HG02798 (cell line): ENCODE measurements around the gene MAD2L1.
"Not testable (repeated sequence)": the region's sequence is repeated elsewhere in the genome, so short reads cannot be mapped to it uniquely, and the experiment has no call there.

Source experiments
- ATAC-seq: cut with Tn5 transposase; IDR thresholded peaks from one replicate; pipeline ENCODE4 v1.9.1; 2021; ENCODE audit warnings: mild to moderate bottlenecking; ENCODE audit not compliant: unreplicated experiment, poor library complexity

The MAD2L1 gene

DNA sequence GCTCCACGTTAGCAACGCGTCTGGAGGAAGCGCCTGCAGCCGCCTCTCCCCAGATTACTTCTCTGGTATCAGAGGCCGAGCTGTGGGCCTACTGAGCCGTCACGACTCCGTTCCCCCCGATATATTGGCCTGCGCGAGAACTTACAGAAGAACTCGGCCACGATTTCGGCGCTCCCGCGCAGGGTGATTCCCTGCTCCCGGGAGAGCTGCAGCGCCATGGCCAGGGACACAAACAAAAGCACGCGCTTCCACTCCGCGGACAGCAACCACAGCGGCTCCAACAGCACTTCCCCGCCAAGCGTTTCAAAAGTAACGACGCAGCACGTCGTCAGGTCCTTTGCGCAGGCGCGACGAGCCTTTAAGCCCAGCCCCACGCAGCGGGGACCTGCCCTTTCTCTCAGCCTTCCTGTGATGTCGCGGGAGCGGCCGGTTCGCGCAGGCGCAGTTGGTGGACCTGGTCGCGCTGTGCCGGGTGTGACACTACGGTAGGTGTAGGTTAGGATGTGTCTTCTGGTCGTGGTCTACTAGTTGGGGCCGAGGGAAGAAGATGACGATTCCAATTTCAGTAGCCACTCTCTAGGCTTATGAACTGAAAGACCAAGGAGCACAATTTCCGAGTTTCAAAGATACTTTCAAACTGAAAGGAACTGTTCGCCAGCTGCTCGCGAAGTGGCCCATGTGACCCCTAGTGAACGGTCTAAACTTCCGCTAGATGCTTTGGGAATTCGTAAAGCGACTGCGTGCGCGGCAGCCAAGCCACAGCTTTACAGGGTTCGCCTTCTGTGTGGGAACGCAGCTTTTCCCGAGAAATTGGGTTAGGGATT lies at the start of gene MAD2L1:
MAD2L1 (minus strand) TSS at position 332 of the 824 bp plus-strand sequence; CDS start at position 218, 114 bp downstream.
- peak; percentile 90 for ATAC-seq

DNA sequence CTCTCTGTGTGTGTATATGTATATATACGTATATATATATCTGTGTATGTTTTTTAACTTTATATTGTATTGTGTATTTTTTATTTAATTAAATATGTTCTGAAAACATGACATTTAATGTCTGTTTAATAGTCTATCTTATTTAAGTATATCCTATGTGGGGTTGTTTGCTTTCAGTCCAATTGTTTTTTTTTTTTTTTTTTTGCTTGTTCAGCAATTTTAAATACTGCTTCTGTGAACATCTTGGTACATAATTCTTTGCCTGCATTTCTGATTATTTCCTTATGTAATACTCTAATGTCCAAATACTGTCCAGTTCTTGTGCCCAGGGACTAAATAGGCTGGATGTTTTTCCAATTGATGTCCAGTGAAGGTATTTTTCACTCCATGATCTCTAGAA lies 45.1 kb upstream of the MAD2L1 start:
- ATAC-seq = no peak

DNA sequence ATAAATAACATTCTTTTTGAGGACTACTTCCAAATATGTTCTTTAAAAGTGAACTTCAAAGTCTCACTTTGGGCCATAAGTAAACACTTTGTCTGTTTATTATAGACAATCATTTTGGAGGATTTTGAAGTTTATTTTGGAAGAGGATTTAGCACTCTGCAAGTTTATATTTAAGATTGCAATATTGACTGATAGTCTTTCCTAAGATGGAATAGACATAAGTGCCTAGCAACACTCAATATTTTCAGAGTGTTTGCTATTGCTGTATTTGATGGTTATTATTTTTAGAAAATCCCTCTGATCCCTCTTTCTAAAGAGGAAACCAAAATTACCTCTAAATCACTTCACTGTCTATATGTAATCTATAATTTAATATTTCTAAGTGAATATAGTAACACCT lies 42.8 kb upstream of the MAD2L1 start:
- ATAC-seq = no peak

DNA sequence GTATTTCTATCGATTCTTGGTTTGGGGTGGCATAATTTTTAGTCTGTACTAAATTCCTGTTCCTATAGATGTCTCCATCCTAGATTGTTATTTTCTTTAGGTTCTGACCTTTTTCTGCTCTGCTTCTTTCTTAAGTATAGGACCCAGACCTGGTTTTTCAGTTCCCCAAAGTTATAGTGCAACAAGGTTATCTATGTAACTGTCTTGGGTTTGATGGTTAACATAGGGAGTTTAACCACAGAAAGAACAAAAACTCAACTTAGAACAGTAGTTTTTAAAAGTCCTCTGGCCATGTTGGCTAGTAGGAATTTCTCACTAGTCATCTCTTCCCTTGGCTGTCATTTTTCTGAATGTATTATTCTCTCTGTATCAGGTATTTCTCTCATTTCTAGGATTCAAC lies 38.8 kb upstream of the MAD2L1 start:
- peak; percentile 91 for ATAC-seq

DNA sequence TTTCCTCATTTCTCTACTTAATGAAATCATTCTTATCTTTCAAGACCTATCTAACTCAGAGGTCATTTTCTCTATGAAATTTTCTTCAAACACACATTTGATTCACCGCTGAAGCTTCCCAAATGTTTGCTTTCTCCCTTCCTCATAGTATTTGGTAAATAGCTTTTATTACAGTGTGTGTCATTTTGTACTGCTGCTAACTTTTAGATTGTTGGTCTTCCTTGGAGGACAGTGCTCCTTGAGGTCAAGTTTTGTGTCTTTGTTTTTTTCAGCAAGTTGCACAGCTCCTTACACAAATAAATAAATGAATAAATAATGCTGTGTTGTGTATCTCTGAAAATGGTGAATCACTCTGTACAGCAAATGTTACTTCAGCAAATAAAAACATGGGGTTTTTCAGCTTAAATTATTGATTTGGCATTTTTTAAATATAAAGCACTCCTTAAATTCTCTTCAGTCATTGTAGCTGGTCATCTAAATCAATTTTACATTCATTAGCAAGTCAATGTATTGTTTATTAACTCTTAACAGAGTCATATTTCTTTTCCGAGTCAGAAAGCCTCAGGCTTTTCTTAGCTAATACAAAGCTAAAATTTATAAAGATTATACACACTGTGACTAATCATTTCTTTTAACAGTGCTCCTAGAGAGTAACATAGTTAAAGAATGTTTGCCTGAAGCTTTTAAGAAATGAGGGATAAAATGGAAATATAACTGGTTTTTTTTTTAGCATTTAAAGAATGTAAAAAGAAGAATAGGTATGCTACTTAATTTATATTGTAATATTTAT lies 30.1 kb upstream of the MAD2L1 start:
- ATAC-seq = no peak

DNA sequence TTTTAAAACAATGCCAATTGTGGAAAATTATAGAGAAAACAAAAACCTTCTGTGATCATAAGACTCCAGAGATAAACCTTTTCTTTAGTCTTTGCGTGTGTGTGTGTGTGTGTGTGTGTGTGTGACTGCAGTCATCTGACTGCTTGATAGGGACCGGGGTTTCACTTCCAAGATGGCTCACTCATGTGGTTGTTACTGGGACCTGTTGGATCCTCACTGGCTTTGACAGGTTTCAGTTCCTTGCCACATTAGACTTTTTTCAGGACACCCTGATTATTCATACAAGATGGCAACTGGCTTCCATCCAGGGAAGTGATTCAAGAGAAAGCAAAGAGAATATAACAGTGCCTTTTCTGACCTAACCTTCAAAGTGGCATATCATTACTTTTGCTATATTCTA lies 21.9 kb upstream of the MAD2L1 start:
- no peak for ATAC-seq

DNA sequence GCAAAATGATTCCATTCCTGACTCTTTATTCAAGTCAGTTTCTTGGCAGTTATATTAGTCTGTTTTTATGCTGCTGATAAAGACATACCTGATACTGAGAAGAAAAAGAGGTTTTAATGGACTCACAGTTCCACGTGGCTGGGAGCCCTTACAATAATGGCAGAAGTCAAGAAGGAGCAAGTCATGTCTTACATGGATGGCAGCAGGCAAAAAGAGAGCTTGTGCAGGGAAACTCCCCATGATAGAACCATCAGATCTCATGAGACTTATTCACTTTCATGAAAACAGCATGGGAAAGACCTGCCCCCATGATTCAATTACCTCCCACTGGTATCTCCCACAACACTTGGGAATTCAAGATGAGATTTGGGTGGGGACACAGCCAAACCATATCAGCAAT lies 21.4 kb upstream of the MAD2L1 start:
- not testable (repeated sequence) for ATAC-seq

DNA sequence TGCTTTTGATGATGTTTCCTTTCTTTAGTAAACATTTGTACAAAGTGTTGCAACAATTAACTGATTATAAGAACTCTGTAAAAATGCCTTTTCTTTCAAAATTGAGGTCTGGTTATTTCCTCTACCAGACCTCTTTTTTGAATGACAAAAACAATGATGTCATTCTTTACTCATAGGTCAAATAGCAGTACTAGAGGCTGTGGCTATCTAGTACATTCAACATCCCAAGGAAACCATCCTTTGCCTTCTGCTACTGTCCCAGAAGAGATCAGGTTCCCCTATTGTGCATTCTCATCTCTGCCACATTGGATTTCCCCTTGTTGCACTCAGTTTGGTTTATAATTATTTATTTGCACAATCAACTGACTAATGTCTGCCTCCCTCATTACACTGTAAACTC lies 19.1 kb upstream of the MAD2L1 start:
- peak; percentile 60 for ATAC-seq

DNA sequence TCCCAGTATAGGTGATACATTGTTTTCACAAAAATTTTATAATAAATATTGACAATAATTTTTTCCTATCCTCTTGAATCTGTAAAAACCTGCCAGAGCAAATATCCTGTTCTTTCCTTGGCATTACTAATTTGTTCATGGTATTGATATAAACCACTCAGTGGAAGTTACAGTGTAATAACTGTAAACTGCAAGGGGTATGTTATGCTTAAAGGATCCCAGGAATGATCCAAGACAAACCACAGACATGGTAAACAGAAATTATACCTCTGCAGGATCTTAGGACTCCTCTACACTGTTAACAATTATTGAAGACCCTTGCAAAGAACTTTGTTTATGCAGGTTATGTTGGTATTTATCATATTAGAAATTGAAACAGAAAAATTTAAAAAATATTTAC lies 17.7 kb upstream of the MAD2L1 start:
- no peak for ATAC-seq

DNA sequence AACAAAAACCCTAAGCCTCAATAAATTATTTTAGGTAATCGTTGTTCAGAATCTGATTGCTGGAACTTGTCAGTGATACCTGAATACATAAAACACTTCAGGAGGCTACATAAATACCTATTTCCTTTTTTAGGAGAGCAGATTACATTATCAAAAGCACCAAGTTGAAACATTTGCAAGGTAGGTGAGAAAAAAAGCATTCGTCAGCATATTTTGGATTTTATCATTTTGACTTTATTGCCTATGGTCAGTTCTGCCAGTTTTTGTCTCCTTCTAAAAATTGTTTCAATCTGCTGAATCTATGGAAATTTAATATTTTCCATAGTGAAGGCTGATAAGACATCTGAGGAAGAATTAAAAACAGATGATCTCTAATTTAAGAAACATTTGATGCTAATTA lies 16.5 kb upstream of the MAD2L1 start:
- ATAC-seq = no peak

DNA sequence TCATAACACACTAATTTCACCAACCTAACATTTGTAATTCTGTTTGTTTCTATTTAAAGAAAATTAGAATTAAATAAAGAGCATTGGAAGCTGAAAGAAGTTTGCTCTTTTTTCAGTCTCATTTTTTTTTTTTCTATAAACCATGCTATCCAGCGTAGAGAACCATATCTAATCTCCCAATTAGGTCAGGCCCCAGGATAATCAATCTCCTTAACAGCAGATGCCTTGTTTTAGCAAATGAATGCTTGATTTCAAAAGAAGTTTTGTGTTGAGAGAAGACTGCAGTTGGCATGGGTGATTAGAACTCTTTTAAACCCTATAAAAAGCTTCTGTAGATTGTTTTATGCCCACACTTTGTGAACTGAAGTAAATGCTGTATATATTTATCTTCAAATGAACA lies 15.6 kb upstream of the MAD2L1 start:
- no peak for ATAC-seq

DNA sequence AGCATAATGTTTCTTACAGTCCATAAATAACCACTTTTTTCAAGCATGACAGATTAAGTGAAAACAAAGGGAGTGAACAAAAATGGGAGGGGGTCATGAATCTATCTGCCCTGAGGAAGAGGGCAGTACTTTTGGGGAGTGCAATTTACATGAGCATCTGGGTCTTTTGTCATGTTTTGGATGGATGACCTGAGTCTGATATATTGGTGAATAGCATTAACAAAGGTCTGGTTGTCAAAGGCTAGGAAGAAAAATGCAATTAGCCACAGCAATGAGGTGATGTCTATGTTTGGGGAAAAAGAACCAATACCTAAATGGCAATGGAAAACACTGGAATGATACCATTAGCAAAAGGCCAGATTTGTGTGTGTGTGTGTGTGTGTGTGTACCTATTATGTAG lies 15.1 kb upstream of the MAD2L1 start:
- no peak for ATAC-seq

DNA sequence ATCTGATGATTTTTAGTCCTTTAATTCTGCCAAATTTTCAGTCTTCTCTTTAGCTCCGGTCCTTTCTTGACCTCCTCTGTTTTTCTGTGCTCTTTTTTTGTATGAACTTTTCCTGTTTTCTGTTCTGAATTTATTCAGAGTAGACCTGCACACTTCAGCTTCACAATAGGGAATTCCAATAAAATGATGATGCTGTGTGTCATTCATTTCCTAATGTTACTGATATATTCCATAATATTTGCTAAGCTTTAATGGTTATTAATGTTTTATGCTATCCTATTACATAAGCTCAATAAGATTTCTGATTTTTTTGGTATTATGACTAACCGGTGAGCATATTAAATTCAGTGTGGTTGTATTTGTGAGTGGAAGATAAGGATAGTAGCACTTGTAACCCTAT lies 13.9 kb upstream of the MAD2L1 start:
- no peak for ATAC-seq

DNA sequence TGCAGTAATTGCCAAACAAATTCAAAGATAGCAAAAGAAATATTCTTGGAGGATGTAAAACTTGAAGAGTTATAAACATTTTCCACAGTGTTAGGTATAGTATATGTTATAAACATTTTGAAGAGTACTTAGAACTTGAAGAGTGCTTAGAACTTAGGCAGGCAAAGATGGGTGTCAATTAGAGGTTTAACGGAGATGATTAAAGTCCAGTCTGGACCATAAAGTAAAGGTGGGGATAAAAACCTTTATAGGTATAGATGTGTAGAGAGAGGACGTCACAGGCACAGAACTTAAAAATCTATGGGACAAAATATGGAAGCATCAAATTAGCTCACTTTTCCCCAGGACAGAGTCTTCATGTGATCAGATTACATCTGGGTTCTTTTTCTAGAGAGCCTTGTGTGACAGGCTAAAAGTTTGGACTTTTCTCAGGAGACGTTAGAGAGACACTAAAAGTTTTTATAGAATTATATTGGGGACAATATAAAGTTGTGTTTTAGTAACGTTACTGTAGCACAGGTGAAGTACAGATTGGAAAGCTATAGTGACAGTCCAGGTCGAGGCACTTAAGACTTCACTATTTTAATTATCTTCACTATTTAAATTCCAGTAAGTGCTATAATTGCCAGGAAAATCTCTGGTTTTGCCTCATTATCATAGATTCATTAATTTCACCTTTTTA lies 13.3 kb upstream of the MAD2L1 start:
- ATAC-seq = no peak

DNA sequence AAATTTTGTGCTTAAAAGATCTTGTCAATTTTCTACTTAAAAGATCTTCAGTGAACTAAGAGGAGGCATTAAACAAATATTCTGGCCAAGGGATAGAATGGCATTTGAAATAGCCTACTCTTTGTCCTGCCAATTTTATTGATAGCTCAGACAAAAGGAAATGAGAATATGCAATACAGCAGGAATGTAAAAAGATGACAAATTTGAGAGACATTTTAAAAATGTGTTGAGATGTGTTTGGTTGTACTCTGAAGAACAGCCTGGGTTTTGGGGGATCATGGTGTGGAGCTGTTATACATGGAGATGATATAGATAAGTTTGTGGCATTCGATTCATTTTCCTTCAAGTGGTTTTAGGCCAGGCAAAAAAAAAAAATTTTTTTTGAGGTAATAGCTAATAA lies 11.6 kb upstream of the MAD2L1 start:
- ATAC-seq = no peak

DNA sequence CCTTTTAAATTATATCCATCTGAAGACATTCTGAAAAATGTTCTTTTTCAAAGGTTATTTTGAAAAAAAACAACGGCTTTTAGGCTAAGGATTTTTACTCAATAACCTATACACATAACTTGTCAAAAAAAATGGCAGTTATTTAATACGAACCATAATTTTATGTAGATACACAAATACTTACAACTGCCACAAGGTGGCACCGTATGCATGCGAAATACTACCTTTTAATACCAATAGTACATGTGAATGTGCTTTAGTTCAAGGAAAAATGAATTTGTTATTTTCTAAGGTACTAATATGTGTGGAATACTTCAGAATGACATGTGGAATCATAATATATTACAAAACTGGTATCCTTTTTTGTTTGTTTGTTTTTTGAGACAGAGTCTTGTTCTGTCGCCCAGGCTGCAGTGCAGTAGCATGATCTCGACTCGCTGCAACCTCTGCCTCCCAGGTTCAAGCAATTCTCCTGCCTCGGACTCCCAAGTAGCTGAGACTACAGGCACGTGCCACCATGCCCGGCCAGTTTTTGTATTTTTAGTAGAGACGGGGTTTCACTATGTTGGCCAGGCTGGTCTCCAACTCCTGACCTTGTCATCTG lies 4.6 kb upstream of the MAD2L1 start:
- ATAC-seq = peak; percentile 14

DNA sequence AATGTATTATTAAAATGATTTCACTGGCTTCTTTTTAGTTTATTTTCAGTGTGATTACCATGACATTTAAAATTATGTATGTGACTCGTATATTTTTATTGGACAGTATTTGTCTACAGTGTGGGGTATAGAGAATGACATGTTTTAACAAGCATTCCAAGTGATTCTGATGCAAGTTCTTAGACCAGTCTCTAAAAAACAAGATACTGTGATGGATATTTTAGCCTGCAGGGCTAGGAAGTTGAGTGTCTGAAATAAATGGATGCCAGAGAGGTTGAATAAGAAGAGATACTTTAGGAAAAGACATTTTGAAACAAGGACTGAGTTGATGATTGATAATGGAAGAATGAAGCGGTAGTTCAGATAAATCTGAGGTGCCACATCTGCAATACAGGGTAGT lies 3.5 kb upstream of the MAD2L1 start:
- no peak for ATAC-seq

DNA sequence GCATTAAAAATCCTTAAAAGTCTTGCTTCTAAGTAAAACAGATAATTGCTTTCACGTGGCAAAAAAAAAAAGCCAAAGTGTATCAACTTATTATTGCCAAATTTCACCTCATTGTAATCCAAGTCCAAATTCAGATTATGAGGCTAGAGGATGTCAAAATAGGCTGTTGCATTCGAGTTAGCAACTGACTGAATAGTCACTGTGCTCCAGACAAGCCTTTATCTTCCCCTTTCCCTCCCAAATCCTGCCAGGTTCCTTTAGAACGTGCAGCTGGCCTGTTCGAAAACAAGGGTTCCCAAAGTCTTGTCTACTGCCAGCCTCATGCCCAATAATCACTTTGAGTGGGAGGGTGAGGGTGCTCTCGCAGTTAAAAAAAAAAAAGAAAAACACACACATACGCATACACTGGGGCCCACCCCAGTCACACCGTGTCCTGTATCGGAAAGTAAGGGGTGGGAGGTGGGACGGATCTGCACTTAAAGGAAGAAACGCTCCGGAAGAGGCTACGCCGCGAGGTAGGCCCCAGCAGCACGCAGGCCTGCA lies 603 bp downstream of the MAD2L1 start:
- ATAC-seq = no peak

DNA sequence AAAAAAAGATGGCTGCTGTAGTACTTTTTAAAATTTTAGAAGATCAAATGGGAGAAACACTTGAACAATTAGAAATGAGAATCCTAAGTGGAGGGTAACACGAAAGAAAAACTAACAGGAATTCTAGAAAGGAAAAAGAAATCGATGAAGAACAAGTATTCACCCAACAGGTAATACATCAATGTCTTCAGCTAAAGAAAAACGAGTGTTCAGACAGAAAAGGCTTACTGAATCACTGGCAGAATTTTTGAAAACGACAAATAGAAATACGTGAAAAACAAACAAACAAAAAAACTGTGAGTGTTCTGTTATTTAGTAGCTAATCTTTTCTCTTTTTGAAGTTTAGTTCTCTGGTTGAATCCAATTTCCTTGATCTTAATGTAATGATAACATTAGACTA lies 1.8 kb downstream of the MAD2L1 start:
- ATAC-seq = no peak

DNA sequence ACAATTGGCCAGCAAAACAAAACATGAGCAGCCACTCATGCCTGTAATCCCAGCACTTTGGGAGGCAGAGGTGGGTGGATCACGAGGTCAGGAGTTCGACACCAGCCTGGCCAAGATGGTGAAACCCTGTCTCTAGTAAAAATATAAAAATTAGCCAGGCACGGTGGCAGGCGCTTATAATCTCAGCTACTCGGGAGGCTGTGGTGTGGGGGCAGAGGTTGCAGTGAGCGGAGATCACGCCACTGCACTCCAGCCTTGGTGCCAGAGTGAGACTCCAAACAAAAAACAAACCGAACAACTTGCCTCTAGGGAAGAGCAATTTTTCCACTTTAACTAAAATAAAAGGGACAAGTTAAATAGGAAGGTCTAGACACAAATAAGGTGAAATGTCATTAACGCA lies 2.9 kb downstream of the MAD2L1 start:
- not testable (repeated sequence) for ATAC-seq
